ENCODE results near the gene CTNNA2.

- TF ChIP-seq CTCF (IDR thresholded peaks at IDR 0.05): no peak
- no peak for TF ChIP-seq POLR2A (IDR thresholded peaks at IDR 0.05)
Measured at GRCh38 chr2:79721966-79722365, 209.1 kb downstream of the CTNNA2 start.
